Measurements from ENCODE around the gene MPP4. TPM values are rescaled to one million over a fixed set of nuclear protein-coding genes. Genes with fewer than 3 reads are reported as not detected.
"Not testable (repeated sequence)": the region's sequence is repeated elsewhere in the genome, so short reads cannot be mapped to it uniquely, and the experiment has no call there.

Gene MPP4
- total RNA-seq, 1 donor from 2014 or later, result not detected

DNA sequence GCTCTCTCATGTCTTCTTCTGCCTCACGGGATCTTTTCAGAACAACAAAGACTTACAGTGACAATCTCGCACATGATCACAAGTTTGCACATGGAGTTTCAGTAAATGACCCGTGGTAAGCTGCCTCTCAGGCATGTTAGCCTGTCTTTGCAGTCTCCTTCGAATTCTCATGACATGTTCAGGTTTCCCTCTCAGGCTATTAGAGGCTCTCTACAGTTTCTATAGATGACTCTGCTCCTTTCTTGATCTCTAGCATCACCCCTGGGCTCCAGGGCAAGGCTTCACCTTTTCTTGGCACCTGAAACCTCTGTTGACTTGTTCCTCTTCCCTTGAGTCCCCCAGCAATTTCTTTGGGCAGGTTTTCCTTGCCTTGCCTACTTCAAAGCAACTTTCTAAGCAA is 23.0 kb downstream of the MPP4 start:
- intact Hi-C loops (cut with DNase I), result no loop called here
- no peak for ATAC-seq (ENCODE audit: poor library complexity)
- DNase-seq, result no peak

DNA sequence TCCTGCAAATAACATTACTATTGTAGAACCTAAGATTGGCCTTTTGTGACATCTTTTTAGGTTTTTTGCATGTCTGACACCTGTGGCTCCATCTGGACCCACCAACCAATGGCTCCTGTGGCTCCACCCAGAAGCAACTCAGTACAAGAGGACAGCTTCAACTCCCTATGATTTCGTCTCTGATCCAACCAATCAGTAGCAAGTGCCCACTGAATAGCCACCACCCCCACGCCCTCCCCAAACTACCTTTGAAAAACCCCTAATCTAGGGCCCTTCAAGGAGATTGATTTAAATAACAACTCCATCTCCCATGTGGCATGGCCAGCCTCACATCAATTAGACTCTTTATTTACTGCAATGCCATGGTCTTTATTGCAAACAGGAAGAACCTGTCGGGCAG is 23.6 kb downstream of the MPP4 start:
- ATAC-seq (ENCODE audit: poor library complexity) (no peak), DNase-seq (no peak)
- intact Hi-C loops (cut with DNase I), result no loop called here

DNA sequence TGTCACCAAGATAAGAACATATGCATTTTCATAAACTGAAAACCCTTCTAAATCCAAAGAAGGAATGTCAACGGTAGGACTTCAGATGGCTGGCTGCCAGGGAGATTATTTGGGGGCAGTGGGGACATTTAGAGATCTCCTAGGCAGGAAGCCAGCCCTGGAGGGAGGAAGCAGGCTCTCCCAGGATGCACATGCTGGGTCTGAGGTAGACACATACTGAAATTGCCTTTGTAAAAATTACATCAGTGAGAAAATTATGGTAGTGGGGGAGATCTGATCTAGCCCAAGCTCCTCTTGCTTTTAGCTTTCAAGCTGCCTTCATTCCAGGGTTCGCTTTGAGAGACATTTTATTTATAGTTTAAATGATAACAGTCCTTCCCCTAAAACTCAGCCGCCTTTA is 24.1 kb downstream of the MPP4 start:
- intact Hi-C loops (cut with DNase I), result no loop called here
- DNase-seq (no peak), ATAC-seq (ENCODE audit: poor library complexity) (no peak)

DNA sequence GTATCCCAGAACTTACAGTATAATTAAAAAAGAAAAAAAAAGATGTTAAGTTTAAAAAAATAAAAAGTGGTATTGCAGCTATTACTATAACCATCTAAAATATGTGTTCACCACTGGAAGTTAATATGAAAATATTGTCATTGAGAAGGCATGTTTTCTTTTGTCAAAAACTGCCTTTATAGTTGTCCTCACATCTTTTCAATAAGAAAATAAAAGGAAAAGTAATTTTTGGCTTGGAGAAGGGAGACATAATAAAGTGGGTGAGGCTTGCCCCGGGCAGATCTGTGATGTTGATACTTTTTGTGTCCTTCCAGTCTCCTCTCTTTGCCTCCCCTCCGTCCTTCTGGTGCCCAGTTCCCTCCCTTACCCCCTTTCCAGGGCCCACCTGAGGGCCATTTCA is 24.9 kb downstream of the MPP4 start:
- intact Hi-C loops (cut with DNase I), result no loop called here
- ATAC-seq (ENCODE audit: poor library complexity), result no peak

DNA sequence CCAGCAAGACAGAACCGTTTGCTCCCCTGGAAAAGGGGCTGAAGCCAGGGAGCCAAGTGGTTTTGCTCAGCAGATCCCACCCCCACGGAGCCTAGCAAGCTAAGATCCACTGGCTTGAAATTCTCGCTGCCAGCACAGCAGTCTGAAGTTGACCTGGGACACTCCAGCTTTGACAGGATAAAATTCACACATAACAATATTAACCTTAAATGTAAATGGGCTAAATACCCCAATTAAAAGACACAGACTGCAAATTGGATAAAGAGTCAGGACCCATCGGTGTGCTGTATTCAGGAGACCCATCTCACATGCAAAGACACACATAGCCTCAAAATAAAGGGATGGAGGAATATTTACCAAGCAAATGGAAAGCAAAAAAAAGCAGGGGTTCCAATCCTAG is 27.2 kb downstream of the MPP4 start:
- ATAC-seq (ENCODE audit: poor library complexity); DNase-seq; intact Hi-C loops (cut with DNase I): not testable (repeated sequence)

More for the DNA sequence above, 24.9 kb downstream of the MPP4 start:
- no peak for DNase-seq

DNA sequence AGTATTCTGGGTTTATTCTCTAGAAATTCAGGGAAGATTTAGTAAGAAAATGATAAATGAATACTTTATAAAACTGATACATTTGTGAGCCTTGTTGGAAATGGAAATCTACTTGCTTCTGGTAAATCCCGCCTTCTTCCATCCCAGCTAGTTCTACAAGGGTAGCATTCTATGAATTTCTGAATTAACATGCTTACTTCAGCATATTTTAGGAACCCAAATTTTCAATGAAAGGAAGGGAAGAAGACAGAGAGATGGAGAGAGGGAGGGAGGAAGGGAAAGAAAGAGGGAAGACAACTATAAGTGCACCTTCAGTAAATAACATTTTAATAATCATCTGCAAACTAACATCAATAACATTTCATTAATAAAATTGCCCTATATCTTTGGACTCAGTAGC is 28.6 kb downstream of the MPP4 start:
- no peak for ATAC-seq (ENCODE audit: poor library complexity)
- intact Hi-C loops (cut with DNase I), result no loop called here
- DNase-seq, result no peak

DNA sequence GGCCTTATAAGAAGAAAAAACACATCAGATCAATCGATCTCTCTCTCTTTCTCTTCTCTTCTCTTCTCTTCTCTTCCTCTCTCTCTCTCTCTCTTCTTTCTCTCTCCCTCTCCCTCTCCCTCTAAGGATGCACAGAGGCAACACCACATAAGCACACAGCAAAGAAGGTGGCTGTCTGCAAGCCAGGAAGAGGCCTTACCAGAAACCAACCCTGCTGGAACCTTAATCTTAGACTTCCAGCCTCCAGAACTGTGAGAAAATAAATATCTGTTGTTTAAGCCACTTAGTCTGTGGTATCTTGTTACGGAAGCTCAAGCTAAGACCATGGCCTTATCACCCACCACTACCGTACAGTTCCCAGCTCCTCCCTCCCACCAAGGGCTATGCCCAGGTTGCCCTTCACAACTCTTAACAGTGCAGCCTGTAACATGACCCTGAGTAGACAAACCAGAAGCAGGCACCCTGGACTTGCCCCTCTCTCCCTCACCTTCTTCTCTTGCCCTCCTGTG is 30.0 kb downstream of the MPP4 start:
- intact Hi-C loops (cut with DNase I), result no loop called here
- ATAC-seq (ENCODE audit: poor library complexity), result no peak
- no peak for DNase-seq

DNA sequence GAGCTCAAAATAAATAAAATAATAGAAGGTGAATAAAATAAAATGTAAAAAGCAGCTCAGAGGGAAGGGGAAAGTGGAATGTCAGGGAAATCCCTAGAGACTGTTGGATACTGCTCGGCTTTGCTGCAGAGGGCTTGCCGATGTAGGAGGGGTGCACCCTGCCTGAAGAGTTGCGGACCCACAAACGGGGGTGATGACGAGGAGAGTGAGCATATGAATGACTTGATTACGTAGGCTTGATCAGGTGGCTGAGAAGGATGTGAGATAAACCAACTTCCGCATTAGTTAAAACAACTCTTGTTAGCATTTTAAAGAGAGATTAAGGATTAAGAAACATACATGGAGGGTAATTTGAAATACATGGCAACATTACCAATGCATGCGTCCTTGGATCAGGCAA is 34.1 kb downstream of the MPP4 start:
- intact Hi-C loops (cut with DNase I), result no loop called here
- DNase-seq (no peak), ATAC-seq (ENCODE audit: poor library complexity) (no peak)

DNA sequence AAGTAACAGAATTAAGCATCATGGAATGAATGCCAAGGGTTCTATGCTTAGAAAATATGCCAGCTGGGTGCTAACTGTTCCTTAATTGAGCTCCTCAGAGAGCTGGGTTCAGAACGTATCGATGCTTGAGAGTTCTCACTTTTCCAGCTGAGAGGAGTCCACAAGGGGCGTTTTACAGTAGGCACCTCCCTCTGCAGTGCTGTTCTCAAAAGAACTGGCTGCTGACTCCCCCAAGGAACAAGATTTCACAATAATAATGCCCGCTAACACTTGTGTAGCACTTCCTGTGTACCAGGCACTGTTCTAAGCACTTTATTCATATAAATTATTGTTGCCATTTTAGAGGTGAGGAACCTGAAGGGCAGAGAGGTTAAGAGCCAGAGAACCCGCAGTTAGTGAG is 37.1 kb downstream of the MPP4 start:
- intact Hi-C loops (cut with DNase I), result no loop called here
- DNase-seq (no peak), ATAC-seq (ENCODE audit: poor library complexity) (no peak)

DNA sequence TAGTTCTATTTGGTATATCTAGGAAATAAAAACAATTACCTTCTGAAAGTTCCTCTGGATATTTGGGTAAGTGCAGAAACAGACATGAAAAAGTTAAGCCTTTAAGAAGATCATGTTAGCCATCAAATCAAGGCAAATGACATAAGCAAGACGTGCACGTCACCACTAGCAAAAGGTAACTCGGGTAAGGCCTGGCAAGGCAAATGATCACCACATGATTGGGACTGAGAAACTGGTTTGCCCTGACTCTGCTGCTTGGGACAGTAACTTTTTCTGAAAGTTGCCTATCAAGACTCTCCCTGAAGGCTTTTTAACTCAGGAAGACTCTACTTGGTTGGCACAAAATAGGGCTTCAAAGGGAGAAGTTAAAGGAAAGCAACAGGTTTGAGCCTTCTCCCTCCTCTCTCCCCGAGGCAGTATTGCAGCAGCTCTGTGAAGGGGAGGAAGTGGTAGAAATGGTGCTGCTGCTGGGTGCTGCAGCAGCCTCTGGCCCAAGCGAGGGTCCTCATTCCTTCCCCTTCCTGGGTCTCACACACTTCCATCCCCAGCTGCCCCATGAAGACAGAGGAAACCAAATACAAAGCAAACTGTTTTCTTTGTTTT is 38.0 kb downstream of the MPP4 start:
- DNase-seq (no peak), ATAC-seq (ENCODE audit: poor library complexity) (no peak)
- intact Hi-C loops (cut with DNase I), result no loop called here

DNA sequence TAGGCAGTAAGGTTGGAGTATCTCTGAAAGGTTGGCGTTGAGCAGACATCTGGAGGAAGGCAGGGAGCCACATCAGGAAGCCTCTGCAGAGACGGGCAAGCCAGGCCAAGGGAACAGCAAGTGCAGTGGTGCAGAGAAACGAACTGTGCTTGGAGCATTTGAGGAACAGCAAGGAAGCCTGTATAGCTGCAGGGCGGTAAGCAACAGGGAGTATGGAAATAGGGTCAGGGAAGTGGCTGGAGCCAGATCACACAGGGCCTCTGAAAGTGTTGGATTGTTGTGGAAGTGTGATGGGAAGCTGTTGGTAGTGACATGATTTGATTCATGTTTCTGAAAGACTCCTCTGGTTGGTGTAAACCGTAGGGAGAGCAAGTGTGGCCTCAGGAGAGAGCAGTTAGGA is 41.7 kb downstream of the MPP4 start:
- DNase-seq (no peak), ATAC-seq (ENCODE audit: poor library complexity) (no peak)
- intact Hi-C loops (cut with DNase I), result no loop called here

DNA sequence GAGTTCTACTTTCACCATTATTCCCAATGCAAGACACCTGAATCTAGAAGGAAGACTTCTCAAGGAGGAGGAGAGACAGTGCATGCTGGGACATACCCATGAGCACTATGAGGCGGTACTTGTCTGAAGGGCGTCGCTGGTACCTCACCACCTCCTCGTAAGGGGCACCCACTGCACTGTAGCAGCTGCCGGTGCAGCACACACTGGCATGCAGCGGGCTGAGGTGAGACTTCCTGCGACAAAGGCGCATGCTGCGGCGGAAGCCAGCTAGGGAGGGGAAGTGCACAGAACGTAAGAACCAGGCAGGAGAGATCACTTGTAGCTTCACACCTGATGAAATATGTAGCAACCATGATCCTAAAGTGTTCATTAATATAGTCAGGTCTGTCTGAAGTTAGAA is 42.3 kb downstream of the MPP4 start:
- intact Hi-C loops (cut with DNase I), result no loop called here
- no peak for DNase-seq
- no peak for ATAC-seq (ENCODE audit: poor library complexity)

DNA sequence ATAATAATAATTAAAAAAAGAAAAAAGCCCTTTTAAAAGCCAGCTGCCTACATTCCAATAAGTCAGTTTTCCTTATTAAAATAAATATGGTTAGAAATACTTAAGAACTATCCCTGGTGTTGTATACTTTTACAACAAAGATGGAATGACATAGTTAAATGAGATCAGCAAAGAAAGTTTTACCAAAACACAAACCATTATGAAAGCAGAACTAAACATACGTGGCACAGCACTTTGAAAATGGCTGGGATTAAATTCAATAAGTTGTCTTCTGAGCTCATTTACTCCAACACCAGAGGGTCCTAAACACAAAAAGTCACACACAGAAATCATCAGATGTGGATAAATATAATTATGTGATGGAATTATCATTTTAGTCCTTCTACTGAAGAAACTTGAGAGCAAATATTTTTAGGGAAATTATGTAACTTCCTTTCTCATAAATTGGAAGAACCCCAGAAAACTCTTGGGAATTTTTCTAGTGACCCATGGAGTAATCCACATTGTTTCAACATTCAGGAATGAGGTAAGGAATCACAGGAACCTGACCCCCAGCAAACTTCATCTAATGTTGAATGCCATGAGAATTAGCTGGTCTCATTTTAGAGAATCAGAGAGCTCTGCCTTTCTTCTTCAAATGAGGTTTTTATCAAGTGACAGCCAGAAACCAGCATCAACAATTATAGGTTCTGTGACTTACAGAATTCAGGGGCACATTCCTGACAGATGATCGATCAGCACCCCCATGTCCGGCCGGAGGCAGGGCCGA is 43.6 kb downstream of the MPP4 start:
- DNase-seq, result no peak
- intact Hi-C loops (cut with DNase I), result no loop called here
- ATAC-seq (ENCODE audit: poor library complexity), result no peak

DNA sequence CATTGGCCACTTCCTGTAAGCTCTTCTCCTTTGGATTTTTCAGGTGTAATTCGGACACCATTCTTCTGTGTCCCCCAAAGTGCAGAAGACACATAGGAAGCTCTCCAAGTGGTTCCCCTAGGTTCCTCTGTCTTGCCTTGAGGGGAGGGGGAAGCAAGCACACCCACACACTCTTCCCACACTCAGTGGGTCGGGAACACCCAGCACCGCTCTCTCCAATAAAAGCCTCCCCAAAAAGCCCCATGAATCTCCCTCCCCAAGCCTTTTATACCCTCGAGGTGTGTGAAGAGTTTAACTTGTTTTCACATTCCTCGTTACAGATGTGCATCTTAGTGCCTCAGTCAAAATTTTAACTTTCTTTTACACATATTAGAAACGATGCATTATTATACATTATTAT is 45.2 kb downstream of the MPP4 start:
- ATAC-seq (ENCODE audit: poor library complexity), result no peak

DNA sequence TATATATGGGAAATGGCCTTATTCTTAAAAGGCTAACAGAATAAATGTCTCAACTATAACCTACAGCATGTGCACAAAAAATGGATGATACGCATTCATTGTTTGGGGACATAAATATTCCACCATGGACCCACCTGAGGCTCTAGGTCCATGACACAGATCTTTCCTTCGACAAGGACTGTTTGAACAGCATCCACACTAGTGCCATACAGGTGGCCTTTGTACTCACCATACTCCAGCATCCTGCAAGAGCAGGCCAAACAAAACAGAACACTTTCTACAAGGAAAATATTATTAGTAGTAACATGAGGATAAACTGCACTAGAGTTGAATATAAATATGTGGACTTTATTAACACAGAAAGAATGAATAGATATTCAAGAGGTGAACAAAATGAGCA is 49.0 kb downstream of the MPP4 start:
- ATAC-seq (ENCODE audit: poor library complexity), result no peak
- intact Hi-C loops (cut with DNase I), result no loop called here

More for the DNA sequence above, 45.2 kb downstream of the MPP4 start:
- intact Hi-C loops (cut with DNase I), result no loop called here
- no peak for DNase-seq

DNA sequence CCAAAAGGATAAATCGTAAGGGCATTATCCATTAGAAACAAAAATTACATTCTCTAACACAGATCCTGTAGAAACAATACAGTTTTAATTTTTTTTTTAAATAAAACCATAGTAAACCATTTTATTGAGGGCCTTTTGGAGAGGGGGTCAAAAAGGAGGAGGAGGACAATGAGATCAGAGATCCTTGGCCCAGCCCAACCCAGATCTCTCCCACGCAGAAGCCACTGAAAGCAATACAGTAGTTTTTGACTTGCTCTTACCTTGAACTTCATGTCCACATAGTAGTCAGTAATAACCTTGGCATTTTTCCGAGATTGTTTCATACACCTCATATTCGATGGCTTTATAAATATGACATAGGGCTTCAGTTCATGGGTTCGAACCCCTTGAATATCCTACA is 51.0 kb downstream of the MPP4 start:
- ATAC-seq (ENCODE audit: poor library complexity), result no peak
- no peak for DNase-seq
- intact Hi-C loops (cut with DNase I), result no loop called here

More for the DNA sequence above, 49.0 kb downstream of the MPP4 start:
- DNase-seq, result no peak

DNA sequence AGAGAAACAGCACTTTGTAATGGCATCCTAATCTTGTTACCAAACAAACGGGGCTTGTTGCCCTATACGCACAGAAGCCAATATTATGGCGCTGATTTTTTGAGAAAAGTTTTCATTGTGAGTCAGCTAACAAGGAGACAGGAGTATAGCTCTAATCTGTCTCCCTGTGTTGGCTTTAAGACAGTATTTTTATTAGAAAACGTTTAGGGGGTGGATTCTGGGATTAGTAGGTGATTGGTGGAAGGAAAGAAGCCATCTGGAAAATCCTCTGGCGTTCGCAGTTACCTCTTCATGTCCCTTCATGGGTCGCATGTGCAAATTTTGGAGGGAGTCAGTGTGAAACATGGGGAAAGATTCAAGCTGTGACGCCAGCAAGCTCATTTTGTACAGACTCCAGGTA is 54.4 kb downstream of the MPP4 start:
- DNase-seq, result no peak
- intact Hi-C loops (cut with DNase I), result no loop called here
- ATAC-seq (ENCODE audit: poor library complexity), result no peak

DNA sequence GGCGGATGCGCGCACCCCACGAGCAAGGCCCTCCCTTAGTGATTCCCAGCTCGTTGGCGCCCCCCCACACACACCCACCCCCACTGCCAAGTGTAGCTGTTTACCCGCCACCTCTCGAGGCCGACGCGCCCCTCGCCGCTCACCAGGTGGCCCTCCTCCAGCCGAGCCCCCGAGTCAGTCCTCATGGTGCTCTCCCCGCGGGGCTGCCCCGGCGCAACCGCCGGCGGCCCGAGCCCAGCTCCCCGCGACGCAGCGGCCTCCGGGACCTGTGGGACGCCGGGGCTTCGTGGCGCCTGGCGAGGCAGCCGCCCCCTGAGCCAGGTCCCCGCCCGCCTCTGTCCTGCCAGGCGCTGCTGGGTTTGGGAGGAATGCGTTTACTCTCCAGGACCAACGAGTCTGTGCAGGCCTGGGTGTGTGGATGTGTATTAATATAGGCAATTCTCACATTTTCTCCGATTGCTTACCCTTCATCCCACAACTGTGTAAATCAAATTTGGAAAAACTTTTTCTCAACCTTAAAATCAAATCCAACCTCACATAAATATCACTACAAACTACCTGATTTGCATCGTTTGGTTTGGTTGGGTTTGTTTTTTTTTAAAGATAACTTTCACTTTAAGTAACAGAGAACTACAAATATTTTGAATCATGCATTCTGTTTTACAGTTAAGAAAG is 55.1 kb downstream of the MPP4 start, which contains the start of gene TMEM237:
TMEM237 (minus strand) TSS at position 288 of the 675 bp plus-strand sequence; CDS start at position 185, 103 bp downstream.
- ATAC-seq (ENCODE audit: poor library complexity), result peak; percentile 80
- peak; percentile 66 for DNase-seq
- intact Hi-C loops (cut with DNase I), result no loop called here

DNA sequence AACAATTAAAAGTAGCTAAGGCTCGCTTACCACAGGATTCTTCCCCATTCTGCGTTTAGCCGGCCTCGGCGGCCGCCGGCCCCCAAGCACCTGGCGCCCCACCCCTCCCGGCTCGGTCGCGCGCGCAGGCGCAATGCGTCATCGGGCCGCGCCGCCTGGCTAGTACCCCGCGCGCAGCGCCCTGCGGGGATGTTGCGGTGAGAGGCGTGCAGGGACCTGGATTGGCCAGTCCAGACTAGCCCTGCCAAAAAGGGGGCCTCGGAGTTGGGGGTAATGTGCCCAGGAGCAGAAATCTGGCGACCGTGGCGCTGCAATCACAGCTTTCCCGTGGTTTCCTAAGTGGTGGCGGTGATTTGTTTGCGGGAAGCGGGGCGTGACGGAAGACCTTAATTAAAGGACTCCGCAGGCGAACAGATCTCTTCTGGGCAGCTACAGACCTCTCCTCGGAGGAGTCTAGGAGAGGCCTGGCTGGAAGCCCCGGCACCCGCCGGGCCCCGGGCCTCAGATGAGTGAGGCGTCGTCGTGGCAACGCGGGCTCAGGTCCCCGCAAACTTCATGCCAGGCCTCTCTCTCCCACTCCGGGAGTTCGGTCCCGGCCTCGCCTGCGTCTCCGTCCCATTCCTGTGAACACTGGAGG is 55.7 kb downstream of the MPP4 start:
- ATAC-seq (ENCODE audit: poor library complexity), result peak; percentile 96
- intact Hi-C loops (cut with DNase I), result no loop called here
- peak; percentile 90 for DNase-seq
